Stimulated activated CD8-positive, alpha-beta memory T cell treated with anti-CD3 and anti-CD28 coated beads, Interleukin-12 subunit alpha, Interleukin-12 subunit beta, amount 100 ng/mL, for 24 hours (primary cell): ENCODE data around the gene MAST1.
A peak's percentile ranks its signal among the peaks of the same experiment; 100 is the strongest.
"Not testable (repeated sequence)": the region's sequence is repeated elsewhere in the genome, so short reads cannot be mapped to it uniquely, and the experiment has no call there.

Source experiments
- DNase-seq: peaks from one replicate; pipeline ENCODE4 v3.0.0-alpha.2; 2020; ENCODE audit errors: extremely low read depth

The MAST1 gene

DNA sequence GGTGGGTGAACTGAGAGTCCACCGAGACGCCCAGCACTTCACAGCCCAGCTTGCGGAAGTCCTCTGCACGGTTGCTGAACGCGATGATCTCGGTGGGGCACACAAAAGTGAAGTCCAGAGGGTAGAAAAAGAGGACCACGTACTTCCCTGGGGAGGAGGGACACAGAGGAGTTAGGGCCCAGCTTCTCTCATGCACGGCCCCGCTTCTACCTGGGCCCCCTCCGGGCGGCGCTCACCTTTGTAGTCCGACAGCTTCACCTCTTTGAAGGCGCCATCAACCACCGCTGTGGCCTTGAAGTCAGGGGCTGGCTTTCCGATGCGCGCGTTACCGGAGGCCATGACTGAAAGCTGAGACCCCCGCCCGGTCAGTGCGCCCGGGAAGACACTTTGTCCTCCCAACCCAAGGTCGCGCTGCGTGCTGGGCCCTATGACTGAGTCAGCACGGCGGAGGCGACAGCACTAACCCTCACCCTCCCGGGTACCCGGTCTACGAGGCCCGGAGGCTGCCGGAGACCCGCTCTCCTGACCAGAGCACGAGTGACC is 37.3 kb upstream of the MAST1 start:
- no peak for DNase-seq

- DNase-seq: peak; percentile 55
Measured at GRCh38 chr19:12801466-12802266, 36.6 kb upstream of the MAST1 start, which contains the start of the genes PRDX2 and THSD8. Gene PRDX2 (minus strand): TSS chr19:12801800. CDS start chr19:12801261, 539 bp downstream. Gene THSD8 (plus strand): TSS chr19:12802069. CDS start chr19:12802072, 3 bp downstream.

DNA sequence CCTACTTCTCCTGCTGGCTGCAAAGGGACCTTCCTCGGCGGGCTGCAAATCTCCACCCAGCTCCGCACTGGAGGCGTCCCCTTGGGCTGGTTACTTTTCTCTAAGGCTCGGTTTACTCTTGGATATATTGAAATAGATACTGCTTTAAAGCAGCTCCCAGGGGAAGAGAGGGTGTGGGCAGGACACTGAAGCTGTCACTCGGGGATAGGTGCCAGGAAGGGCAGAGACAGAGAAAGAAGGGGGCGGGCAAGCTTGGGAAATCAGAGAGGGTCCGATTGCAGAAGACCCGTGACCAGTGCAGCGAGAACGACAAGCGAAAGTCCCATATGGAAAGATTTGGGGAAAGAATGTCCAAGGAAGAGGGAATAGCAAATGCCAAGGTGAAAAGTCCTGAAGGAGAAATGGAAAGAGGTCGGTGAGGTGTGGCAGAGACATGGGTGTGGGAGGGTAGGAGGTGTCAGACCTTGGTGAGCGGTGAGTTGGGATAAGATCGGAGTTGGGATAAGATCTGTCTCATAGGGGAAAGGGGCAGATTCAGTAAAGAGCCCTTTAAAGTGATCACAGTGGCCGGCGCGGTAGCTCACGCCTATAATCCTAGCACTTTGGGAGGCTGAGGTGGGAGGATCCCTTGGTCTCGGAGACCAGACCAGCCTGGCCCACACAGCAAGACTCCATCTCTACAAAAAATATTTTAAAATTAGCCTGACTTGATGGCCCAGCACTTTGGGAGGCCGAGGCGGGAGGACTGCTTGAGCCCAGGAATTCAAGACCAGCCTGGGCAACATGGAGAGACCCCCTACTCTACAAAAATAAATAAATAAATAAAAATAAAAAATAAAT is 35.8 kb upstream of the MAST1 start:
- no peak for DNase-seq

DNA sequence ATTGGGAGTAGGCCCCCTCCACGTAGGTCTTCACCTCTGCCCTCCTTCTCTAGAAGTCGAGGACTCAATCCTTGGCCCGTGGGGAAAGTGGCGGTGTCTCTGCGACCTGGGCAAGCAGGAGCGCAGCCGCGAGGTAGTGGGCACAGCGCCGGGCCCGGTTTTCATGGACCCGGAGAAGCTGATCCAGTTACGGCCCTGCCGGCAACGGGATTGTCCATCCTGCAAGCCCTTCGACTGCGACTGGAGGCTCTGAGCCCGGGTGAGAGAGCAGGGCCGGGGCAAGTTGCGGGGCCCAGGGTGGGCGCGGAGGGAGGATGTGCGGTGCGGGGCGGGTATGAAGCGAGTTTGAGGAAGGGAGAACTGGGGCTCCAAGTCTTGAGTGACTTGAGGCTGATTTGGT is 34.3 kb upstream of the MAST1 start:
- DNase-seq: no peak

GRCh38 chr19:12806242-12807081 is 31.9 kb upstream of the MAST1 start, which contains the start of gene RNASEH2A:
Gene RNASEH2A (plus strand): TSS chr19:12806584. CDS start chr19:12806674, 90 bp downstream.
- DNase-seq: peak; percentile 67

- no peak for DNase-seq
Measured at GRCh38 chr19:12815088-12815487, 23.2 kb upstream of the MAST1 start.

- not testable (repeated sequence) for DNase-seq
Measured at GRCh38 chr19:12817188-12817587, 21.1 kb upstream of the MAST1 start.

DNA sequence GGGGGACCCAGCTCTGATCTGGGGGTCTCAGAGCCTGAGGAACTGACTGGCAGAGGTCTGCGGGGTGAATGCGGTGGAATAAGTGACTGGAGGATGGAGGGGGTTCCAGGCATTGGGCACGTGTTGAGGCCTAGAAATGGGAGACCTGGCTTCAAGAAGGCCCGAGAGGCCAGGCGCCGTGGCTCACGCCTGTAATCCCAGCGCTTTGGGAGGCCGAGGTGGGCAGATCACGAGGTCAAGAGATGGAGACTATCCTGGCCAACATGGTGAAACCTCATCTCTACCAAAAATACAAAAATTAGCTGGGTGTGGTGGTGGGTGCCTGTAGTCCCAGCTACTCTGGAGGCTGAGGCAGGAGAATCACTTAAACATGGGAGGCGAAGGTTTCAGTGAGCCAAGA is 20.5 kb upstream of the MAST1 start:
- DNase-seq: not testable (repeated sequence)

DNA sequence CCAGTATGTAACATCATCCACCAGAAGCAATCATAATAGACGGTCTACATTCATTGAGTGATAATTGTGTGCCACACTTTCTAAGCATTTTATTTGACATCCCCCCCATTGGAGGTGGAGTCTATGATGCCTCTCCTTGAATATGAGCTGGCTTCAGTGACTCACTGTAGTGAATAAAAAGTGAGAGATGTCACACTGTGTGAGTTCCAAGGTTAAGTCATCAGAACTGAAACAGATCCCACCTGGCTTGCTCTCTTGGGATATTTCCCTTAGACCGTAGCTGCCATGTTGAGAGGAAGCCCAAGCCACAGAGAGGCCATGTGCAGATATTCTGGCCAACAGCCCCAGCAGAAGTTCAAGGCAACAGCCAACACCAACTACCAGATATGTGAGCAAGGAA is 16.6 kb upstream of the MAST1 start:
- no peak for DNase-seq

- DNase-seq: no peak
Measured at GRCh38 chr19:12825254-12826131, 12.8 kb upstream of the MAST1 start.

GRCh38 chr19:12828494-12828893 is 9.8 kb upstream of the MAST1 start:
- DNase-seq: no peak

DNA sequence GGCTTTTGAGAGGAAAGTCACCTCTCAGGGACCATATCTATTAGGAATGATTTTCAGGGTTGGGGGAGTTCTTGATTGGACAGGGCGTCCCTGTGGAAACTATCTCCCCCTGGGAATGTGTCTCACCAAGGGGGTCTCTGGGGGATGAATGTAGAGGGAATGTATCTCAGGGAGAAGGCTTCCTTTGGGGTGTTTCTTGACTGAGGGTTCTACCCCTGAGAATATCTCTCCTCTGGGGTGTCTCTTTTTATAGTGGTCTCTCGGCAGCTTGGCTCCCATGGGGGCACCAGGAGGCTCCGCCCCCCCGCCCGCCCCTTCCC is 4.9 kb upstream of the MAST1 start:
- DNase-seq: no peak

- no peak for DNase-seq
Measured at GRCh38 chr19:12833738-12834565, 4.4 kb upstream of the MAST1 start.

- DNase-seq: no peak
Measured at GRCh38 chr19:12834566-12834943, 3.8 kb upstream of the MAST1 start, which contains the start of gene RTBDN. Gene RTBDN (minus strand): TSS chr19:12834579. CDS start chr19:12829979, 4,600 bp downstream.

DNA sequence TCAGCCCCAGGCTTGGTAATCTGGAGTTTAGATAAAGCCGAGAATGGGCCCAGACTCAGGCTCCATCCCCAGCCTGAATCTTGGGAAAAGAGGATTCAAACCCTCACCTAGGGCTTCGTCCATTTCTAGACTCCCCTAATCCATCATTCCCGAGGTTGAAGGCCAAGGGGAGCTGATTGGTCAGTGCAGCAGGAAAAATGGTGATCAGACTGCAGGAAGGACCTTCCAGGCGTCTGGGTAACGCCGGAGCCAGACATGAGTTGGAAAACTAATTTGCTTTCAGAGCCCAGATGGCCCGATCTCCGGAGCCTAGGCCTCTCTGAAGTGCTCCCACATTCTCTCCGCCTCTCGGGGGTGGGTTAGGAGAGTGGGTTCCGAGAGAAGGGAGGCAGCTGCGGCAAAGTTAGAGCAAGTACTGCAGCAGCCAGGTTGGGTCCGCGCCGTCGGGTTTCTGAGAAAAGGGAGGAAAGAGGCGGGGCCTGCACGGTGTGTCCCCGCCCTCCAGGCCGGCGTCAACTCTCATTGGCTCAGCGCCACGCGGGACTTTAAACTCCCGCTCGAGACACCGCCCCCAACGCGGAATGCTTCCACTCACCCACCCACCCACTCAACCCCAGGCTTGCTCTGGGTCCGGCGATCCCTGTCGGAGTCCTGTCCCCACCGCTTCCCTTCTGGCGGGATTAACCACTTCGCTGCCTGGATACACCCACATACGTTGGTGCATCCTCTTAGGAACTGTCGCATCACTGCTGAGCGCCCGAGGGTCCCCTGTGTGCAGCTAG is 3.1 kb upstream of the MAST1 start:
- DNase-seq: no peak

DNA sequence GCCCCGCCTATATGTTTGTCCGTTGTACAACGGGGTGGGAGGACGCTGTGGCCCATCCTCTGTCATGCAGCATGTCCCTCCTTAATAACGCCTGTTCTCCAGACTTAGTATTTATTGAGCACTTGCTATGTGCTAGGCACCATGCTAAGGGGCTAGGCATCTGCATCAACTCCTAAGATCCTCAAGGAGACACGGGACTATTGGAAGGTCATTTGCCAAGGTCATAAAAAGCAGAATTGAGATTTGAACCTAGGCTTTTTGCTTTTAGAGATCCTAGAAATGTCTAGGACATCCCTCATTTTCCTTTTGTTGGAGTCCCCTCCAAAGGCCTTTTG is 1.8 kb upstream of the MAST1 start:
- no peak for DNase-seq

- no peak for DNase-seq
Measured at GRCh38 chr19:12837225-12837624, 1.1 kb upstream of the MAST1 start.

DNA sequence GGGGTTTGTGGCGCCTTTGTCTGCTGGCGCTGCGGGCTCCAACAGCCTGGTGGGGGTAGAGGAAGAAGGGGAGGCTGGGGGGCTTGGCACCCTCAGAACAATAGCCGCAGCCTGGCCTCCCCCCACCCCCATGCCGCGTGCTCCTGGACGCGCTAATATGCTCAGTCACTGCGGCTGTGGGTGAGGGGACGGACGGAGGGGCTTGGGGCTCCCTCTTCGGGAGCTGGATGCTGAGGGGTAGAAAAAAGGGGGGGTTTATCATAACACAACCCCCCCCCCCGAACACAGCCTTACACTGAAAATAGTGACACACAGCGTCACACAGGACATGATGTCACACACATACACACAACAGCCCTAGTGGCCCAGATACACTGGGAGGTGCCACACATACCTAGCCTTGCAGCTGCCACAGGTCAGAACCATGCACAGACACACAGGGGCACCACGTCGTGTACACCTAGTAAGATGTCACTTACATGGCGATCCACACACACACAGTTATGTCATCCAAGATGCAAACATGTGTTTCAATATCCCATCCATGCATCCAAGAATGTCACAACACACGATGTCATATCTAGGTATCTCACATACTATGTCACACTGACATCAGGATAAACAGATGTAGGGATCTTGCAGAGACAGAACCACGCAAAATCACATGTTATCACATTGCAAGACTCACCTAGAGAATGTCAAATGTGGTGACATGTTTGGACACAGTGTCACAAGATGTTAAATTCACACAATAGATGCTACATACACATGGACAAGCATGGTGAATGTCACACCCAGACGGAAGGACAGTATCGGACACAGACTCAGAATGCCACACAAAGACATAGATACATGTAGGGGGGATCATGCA is 806 bp downstream of the MAST1 start:
- DNase-seq: no peak
